Naive thymus-derived CD4-positive, alpha-beta T cell (primary cell): Measurements from ENCODE around the gene MYO9A. TPM values are rescaled to one million over a fixed set of nuclear protein-coding genes. Genes with fewer than 3 reads are reported as not detected.

Experiments used
- ATAC-seq: fragments of 150-1000 bp; cut with Tn5 transposase; 2 replicates; pipeline ENCODE4 v1.10.0; 2021; ENCODE audit warnings: mild to moderate bottlenecking, moderate library complexity
- CTCF ChIA-PET: fragments of 350-600 bp; sonication (Branson Sonifier 250); formaldehyde crosslinking; loops from one replicate; lab custom pipeline; 2021; ENCODE audit warnings: antibody characterized with exemption; lab: Charles Lee
- POLR2A ChIA-PET: fragments of 350-600 bp; sonication (Branson Sonifier 250); formaldehyde crosslinking; loops from one replicate; lab custom pipeline; 2021; ENCODE audit warnings: antibody characterized with exemption, inconsistent platforms; lab: Charles Lee
- DNase-seq, 9 donors: peaks; one replicate each; pipeline versions ENCODE4 v3.0.0 to v3.0.0-alpha.2; 2020 to 2022; ENCODE audit warnings: mixed read lengths in 1 of 9
- H3K27ac ChIP-seq: one replicate; pipeline ENCODE4 v1.7.0; 2013; ENCODE audit warnings: mild to moderate bottlenecking, low read depth, low read length, moderate library complexity
- H3K27me3 ChIP-seq, 2 donors: one replicate each; pipeline ENCODE4 v1.7.0; 2013; ENCODE audit warnings: low read length in 2 of 2, mild to moderate bottlenecking in 2 of 2, moderate library complexity in 2 of 2; ENCODE audit not compliant: control insufficient read depth in 2 of 2, insufficient read depth in 2 of 2
- H3K36me3 ChIP-seq, 3 experiments: 1 replicate in 2 of 3; 2 replicates in 1 of 3; pipeline ENCODE4 v1.7.0; 2013; ENCODE audit warnings: low read length in 3 of 3, mild to moderate bottlenecking in 3 of 3, moderate library complexity in 1 of 3; ENCODE audit not compliant: insufficient read depth in 3 of 3, control insufficient read depth in 2 of 3
- H3K4me1 ChIP-seq, 2 donors: one replicate each; pipeline ENCODE4 v1.7.0; 2013; ENCODE audit warnings: low read length in 2 of 2, mild to moderate bottlenecking in 2 of 2, moderate library complexity in 1 of 2; ENCODE audit not compliant: control insufficient read depth in 2 of 2, insufficient read depth in 2 of 2
- H3K4me3 ChIP-seq: 2 replicates; pipeline ENCODE4 v1.7.0; 2013; ENCODE audit warnings: mild to moderate bottlenecking, low read length
- H3K9me3 ChIP-seq, 3 experiments: 1 replicate in 2 of 3; 2 replicates in 1 of 3; pipeline ENCODE4 v1.7.0; 2013; ENCODE audit warnings: low read length in 3 of 3; ENCODE audit not compliant: control insufficient read depth in 2 of 3
- H3K27ac Mint-ChIP-seq, 9 donors: one replicate each; pipeline ENCODE4 v1.8.0; 2020 to 2022; ENCODE audit warnings: mixed read lengths in 9 of 9, mild to moderate bottlenecking in 8 of 9, moderate library complexity in 5 of 9, inconsistent platforms in 2 of 9
- H3K27me3 Mint-ChIP-seq, 5 donors: one replicate each; pipeline ENCODE4 v1.8.0; 2021 to 2022; ENCODE audit warnings: mixed read lengths in 5 of 5, mild to moderate bottlenecking in 1 of 5
- H3K36me3 Mint-ChIP-seq, 5 donors: one replicate each; pipeline ENCODE4 v1.8.0; 2020 to 2022; ENCODE audit warnings: mixed read lengths in 5 of 5, mild to moderate bottlenecking in 3 of 5, inconsistent platforms in 1 of 5
- H3K4me1 Mint-ChIP-seq, 7 donors: one replicate each; pipeline ENCODE4 v1.8.0; 2020 to 2022; ENCODE audit warnings: mixed read lengths in 7 of 7, mild to moderate bottlenecking in 3 of 7, inconsistent platforms in 1 of 7
- H3K4me3 Mint-ChIP-seq, 10 donors: one replicate each; pipeline ENCODE4 v1.8.0; 2020 to 2022; ENCODE audit warnings: mild to moderate bottlenecking in 10 of 10, mixed read lengths in 10 of 10, moderate library complexity in 6 of 10, inconsistent platforms in 2 of 10
- H3K9me3 Mint-ChIP-seq, 11 donors: one replicate each; pipeline ENCODE4 v1.8.0; 2020 to 2022; ENCODE audit warnings: mixed read lengths in 11 of 11, mild to moderate bottlenecking in 4 of 11, inconsistent platforms in 1 of 11, moderate library complexity in 1 of 11
- intact Hi-C, 2 donors: fragments of 100-400 bp; cut with micrococcal nuclease; formaldehyde crosslinking; loops; one replicate each; pipeline ENCODE4 v1.15.1; 2023
- polyA plus RNA-seq, 2 donors: library from polyadenylated mRNA; unstranded; fragments of 300-500 nt; fragmentation: Illumina TruSeq; gene quantifications; one replicate each; pipeline ENCODE4 v1.2.3, GENCODE V29; 2021
- total RNA-seq, 6 experiments: library from RNA in 5 of 6; stranded (reverse) in 5 of 6; gene quantifications; 1 replicate in 5 of 6; 2 replicates in 1 of 6; pipeline ENCODE4 v1.2.3 and lab custom pipeline; 2021 to 2026

Gene MYO9A
- total and polyA plus RNA-seq, 7 experiments from 2014 or later: 8.4 to 53.3 (median 29.0) TPM

DNA sequence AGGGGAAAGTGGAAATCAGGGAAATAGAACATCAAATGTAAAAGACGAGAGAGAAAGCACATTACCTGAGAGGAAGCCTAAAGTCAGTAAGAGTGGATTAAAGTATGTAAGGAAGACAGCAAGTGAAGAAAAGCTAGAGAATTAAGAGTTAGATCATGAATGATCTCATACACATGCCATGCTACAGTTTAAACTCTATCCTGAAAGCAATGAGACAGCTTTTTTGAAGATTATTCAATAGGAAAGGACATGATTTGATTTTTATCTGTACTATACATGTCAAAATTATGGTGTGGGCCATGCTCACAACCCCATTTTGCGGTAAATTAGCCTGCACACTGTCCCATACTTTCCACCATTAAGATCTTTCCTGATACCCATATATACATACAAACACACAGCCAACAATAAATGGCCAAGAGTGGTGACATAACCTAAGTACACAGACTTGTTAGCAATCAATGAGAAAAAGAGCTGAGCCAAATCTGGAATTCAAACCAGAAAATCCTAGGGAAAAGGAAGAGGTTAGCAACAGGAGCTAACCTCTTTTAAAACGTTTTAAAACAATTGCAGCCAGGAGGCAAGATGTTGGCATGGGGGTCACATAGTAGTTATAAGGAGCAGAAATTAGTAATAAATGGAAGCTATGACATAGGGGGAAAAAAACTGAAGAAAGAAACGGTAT, 4.5 kb downstream of the MYO9A start:
- Histone ChIP-seq H3K4me3 (no peak overlapping the region), H3K9me3 (no peaks in the 10 kb centered on the region), H3K4me1 (peaks cover 7 to 11% of the 10 kb centered on the region in 2 donors), H3K36me3 (peaks cover 0 to 7% (median 0%) of the 10 kb centered on the region in 3 experiments), H3K27ac (no peak overlapping the region), H3K27me3 (no peaks in the 10 kb centered on the region)
- no peak for ATAC-seq
- H3K9me3 Mint-ChIP-seq: no peaks in the 10 kb centered on the region
- CTCF ChIA-PET: no interaction called here
- no peak overlapping the region for H3K4me3 Mint-ChIP-seq
- peaks cover 11 to 46% (median 42%) of the 10 kb centered on the region in 7 donors for H3K4me1 Mint-ChIP-seq
- H3K27me3 Mint-ChIP-seq: peaks cover 0 to 23% (median 0%) of the 10 kb centered on the region in 5 donors
- POLR2A ChIA-PET: interaction anchor here (0.6 kb wide), 1 partner anchor 20 kb away, joined by 8 read pairs; no protein-coding TSS in a partner anchor
- H3K36me3 Mint-ChIP-seq: no peaks in the 10 kb centered on the region
- intact Hi-C loops: loop anchor here in 1 of 2 donors (10.0 kb wide), 1 partner anchor 81 kb away; the partner anchor contains the start of gene GRAMD2A
- peak overlapping the region in 3 of 9 donors; percentile 10 to 16 (median 10) for H3K27ac Mint-ChIP-seq
- DNase-seq: no peak

DNA sequence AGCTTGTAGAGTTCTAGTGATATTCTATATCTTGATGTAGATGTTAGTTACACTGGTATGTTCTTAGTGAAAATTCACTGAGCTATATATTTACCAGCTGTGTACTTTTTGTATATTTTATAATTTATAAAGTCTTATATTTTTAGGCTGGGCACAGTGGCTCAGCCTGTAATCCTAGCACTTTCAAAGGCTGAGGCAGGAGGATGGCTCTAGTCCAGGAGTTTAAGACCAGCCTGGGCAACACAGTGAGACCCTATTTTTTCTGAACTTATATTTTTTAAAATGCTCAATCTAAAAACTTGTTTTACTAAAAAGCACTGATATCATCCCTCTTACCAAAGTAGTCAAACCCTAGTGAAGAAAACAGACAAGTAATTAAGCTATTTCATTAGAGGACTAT, 5.1 kb downstream of the MYO9A start:
- H3K27me3 Mint-ChIP-seq: peaks cover 0 to 23% (median 0%) of the 10 kb centered on the region in 5 donors
- Histone ChIP-seq H3K27me3 (no peaks in the 10 kb centered on the region), H3K9me3 (no peaks in the 10 kb centered on the region), H3K4me1 (peaks cover 7 to 11% of the 10 kb centered on the region in 2 donors), H3K36me3 (peaks cover 0 to 6% (median 0%) of the 10 kb centered on the region in 3 experiments), H3K4me3 (no peak overlapping the region), H3K27ac (no peak overlapping the region)
- ChIA-PET POLR2A (interaction anchor here (0.6 kb wide), 1 partner anchor 992 kb away, joined by 3 read pairs; no protein-coding TSS in a partner anchor), CTCF (no interaction called here)
- H3K27ac Mint-ChIP-seq: peak overlapping the region in 2 of 9 donors; percentile 10
- intact Hi-C loops: loop anchor here in 1 of 2 donors (10.0 kb wide), 1 partner anchor 82 kb away; the partner anchor contains the start of gene GRAMD2A
- H3K36me3 Mint-ChIP-seq: no peaks in the 10 kb centered on the region
- DNase-seq (no peak), ATAC-seq (no peak)
- no peaks in the 10 kb centered on the region for H3K9me3 Mint-ChIP-seq
- peaks cover 11 to 49% (median 42%) of the 10 kb centered on the region in 7 donors for H3K4me1 Mint-ChIP-seq
- H3K4me3 Mint-ChIP-seq: no peak overlapping the region

DNA sequence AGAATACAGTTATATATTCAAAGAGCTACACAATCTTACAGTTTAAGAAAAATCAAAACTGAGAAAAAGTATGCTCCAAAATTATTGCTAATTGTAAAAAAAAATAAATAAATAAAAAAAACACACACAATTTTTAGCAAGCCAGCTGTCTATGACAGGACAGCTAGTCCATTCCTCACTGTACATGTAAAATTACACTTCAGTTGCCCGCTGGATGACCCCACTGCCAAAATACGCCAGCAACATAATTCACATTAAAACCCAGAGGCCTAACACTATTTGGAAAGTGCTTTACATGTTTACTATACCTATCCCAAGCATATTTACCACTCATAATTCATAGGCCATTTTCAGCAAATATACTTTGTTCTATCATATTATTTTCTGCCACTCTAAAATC, 5.8 kb downstream of the MYO9A start:
- H3K36me3 Mint-ChIP-seq: no peaks in the 10 kb centered on the region
- CTCF ChIA-PET: no interaction called here
- H3K27ac Mint-ChIP-seq: no peak overlapping the region
- peaks cover 10 to 49% (median 41%) of the 10 kb centered on the region in 7 donors for H3K4me1 Mint-ChIP-seq
- DNase-seq (no peak), ATAC-seq (no peak)
- POLR2A ChIA-PET: interaction anchor here (0.7 to 0.8 kb wide), 2 partner anchors 13 to 1054 kb away, joined by 3 to 4 read pairs; no protein-coding TSS in a partner anchor
- Histone ChIP-seq H3K4me3 (no peak overlapping the region), H3K9me3 (no peaks in the 10 kb centered on the region), H3K36me3 (no peaks in the 10 kb centered on the region), H3K27ac (no peak overlapping the region), H3K4me1 (peaks cover 7 to 11% of the 10 kb centered on the region in 2 donors), H3K27me3 (no peaks in the 10 kb centered on the region)
- intact Hi-C loops: loop anchor here in 1 of 2 donors (10.0 kb wide), 1 partner anchor 83 kb away; the partner anchor contains the start of gene GRAMD2A
- H3K9me3 Mint-ChIP-seq: no peaks in the 10 kb centered on the region
- peaks cover 0 to 22% (median 0%) of the 10 kb centered on the region in 5 donors for H3K27me3 Mint-ChIP-seq
- no peak overlapping the region for H3K4me3 Mint-ChIP-seq

DNA sequence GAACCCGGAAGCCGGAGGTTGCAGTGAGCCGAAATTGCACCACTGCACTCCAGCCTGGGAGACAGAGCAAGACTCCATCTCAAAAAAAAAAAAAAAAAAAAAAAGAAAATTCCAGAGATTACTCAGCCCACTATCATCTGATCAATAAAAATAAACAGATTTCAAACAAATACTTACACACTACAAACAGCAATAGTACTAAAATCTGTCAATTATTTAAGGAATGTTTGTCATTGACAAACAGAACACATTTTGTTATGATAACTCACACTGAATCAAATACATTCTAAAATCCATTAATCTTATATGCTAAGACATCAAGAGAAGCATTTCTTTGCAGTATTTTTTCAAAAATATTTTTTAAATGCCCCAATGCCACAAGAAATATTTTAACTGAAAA, 7.6 kb downstream of the MYO9A start:
- Histone ChIP-seq H3K9me3 (no peaks in the 10 kb centered on the region), H3K4me1 (peaks cover 0 to 2% of the 10 kb centered on the region in 2 donors), H3K36me3 (no peaks in the 10 kb centered on the region), H3K27me3 (no peaks in the 10 kb centered on the region), H3K4me3 (no peak overlapping the region), H3K27ac (no peak overlapping the region)
- ChIA-PET POLR2A (no interaction called here), CTCF (no interaction called here)
- no peak overlapping the region for H3K27ac Mint-ChIP-seq
- H3K4me3 Mint-ChIP-seq: no peak overlapping the region
- H3K27me3 Mint-ChIP-seq: peaks cover 0 to 9% (median 0%) of the 10 kb centered on the region in 5 donors
- H3K36me3 Mint-ChIP-seq: no peaks in the 10 kb centered on the region
- DNase-seq: no peak
- peaks cover 0 to 32% (median 25%) of the 10 kb centered on the region in 7 donors for H3K4me1 Mint-ChIP-seq
- ATAC-seq: no peak
- intact Hi-C loops: loop anchor here in 1 of 2 donors (10.0 kb wide), 1 partner anchor 84 kb away; the partner anchor contains the start of gene GRAMD2A
- H3K9me3 Mint-ChIP-seq: no peaks in the 10 kb centered on the region

DNA sequence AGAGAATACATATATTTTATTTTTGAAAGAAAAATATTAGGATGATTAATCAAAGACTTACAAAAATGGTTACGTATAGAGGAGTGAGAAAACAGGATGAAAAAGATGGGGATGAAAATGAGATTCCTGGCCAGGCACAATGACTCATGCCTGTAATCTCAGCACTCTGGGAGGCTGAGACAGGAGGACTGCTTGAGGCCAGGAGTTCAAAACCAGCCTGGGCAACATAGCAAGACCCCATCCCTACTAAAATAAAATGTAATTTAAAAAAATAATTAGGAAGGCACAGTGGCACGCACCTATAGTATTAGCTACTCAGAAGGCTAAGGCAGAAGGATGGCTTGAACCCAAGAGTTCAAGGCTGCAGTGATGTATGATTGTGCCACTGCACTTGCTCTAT, 11.9 kb downstream of the MYO9A start:
- Histone ChIP-seq H3K9me3 (no peaks in the 10 kb centered on the region), H3K4me1 (no peaks in the 10 kb centered on the region), H3K4me3 (no peak overlapping the region), H3K27ac (no peak overlapping the region), H3K27me3 (no peaks in the 10 kb centered on the region), H3K36me3 (no peaks in the 10 kb centered on the region)
- POLR2A ChIA-PET: no interaction called here
- Mint-ChIP-seq H3K36me3 (no peaks in the 10 kb centered on the region), H3K4me1 (peaks cover 0 to 36% (median 17%) of the 10 kb centered on the region in 7 donors), H3K9me3 (no peaks in the 10 kb centered on the region), H3K27ac (no peak overlapping the region), H3K27me3 (no peaks in the 10 kb centered on the region), H3K4me3 (no peak overlapping the region)
- CTCF ChIA-PET: no interaction called here
- intact Hi-C loops: no loop called here
- ATAC-seq (no peak), DNase-seq (no peak)

DNA sequence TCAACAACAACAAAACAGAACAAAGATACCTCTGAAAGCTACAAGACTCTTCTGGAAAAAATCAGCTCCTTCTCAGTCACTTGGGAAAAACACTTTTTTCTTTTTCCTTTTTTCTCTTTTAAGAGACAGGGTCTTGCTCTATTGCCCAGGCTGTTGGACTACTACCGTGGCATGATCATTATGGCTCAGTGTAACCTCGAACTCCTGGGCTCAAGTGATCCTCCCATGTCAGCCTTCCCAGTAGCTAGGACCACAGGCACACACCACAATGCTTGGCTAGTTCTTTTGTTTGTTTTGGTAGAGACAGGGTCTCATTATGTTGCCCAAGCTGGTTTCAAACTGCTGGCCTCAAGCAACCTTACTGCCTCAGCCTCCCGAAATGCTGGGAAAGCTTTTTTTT, 12.8 kb downstream of the MYO9A start:
- Histone ChIP-seq H3K4me3 (no peak overlapping the region), H3K27me3 (no peaks in the 10 kb centered on the region), H3K27ac (no peak overlapping the region), H3K9me3 (no peaks in the 10 kb centered on the region), H3K4me1 (no peaks in the 10 kb centered on the region), H3K36me3 (no peaks in the 10 kb centered on the region)
- ChIA-PET CTCF (interaction anchor here (0.5 kb wide), 1 partner anchor 111 kb away, joined by 3 read pairs; no protein-coding TSS in a partner anchor), POLR2A (no interaction called here)
- Mint-ChIP-seq H3K4me3 (no peak overlapping the region), H3K27me3 (no peaks in the 10 kb centered on the region), H3K9me3 (no peaks in the 10 kb centered on the region), H3K4me1 (peaks cover 0 to 32% (median 14%) of the 10 kb centered on the region in 7 donors), H3K27ac (no peak overlapping the region), H3K36me3 (no peaks in the 10 kb centered on the region)
- DNase-seq: no peak
- ATAC-seq: no peak
- intact Hi-C loops: no loop called here
